Ascending aorta (tissue), 2 donors: ENCODE data around the gene ACOT9. TPM values are rescaled to one million over a fixed set of nuclear protein-coding genes. Genes with fewer than 3 reads are reported as not detected.
"Not testable (repeated sequence)": the region's sequence is repeated elsewhere in the genome, so short reads cannot be mapped to it uniquely, and the experiment has no call there.

ENCODE experiments used
- DNase-seq, 2 donors: peaks; one replicate each; pipeline ENCODE4 v3.0.0-alpha.2; 2019; ENCODE audit warnings: low spot score in 2 of 2
- H3K27ac ChIP-seq, 2 donors: fragments of 200-600 bp; sonication (generic); one replicate each; pipeline ENCODE4 v1.5.1; 2016 to 2017; ENCODE audit warnings: mild to moderate bottlenecking in 1 of 2
- H3K27me3 ChIP-seq: fragments of 200-600 bp; sonication (generic); one replicate; pipeline ENCODE4 v1.5.1; 2017
- H3K36me3 ChIP-seq, 2 donors: fragments of 200-600 bp; sonication (generic); one replicate each; pipeline ENCODE4 v1.5.1; 2016
- H3K4me1 ChIP-seq, 2 donors: fragments of 200-600 bp; sonication (generic); one replicate each; pipeline ENCODE4 v1.5.1; 2016 to 2017; ENCODE audit warnings: mild to moderate bottlenecking in 1 of 2
- H3K4me3 ChIP-seq, 2 donors: fragments of 200-600 bp; sonication (generic); one replicate each; pipeline ENCODE4 v1.5.1; 2016 to 2017; ENCODE audit warnings: mild to moderate bottlenecking in 1 of 2
- H3K9me3 ChIP-seq, 2 donors: fragments of 200-600 bp; sonication (generic); one replicate each; pipeline ENCODE4 v1.5.1; 2016
- intact Hi-C: fragments of 100-400 bp; cut with DNase I; formaldehyde crosslinking; loops from one replicate; pipeline ENCODE4 v1.15.1; 2023
- total RNA-seq: library from RNA; depleted of rRNA; stranded (reverse); fragments of >200 nt; gene quantifications from one replicate; pipeline ENCODE4 v1.1.0, GENCODE V29; 2016
- TF ChIP-seq, protein P1 (sequence below), 3 experiments: fragments of 200-600 bp in 2 of 3; fragments of 450-650 bp in 1 of 3; sonication (generic) in 2 of 3; IDR thresholded peaks; one replicate each; pipeline ENCODE4 v1.5.1; 2016 to 2019; ENCODE audit warnings: antibody characterized with exemption in 3 of 3, mild to moderate bottlenecking in 1 of 3, moderate library complexity in 1 of 3

ACOT9 gene
- total RNA-seq, 1 donor from 2014 or later = 6.6 TPM

- Histone ChIP-seq H3K4me1 (no peaks in the 10 kb centered on the region), H3K4me3 (no peak overlapping the region), H3K9me3 (no peaks in the 10 kb centered on the region), H3K27me3 (no peaks in the 10 kb centered on the region), H3K27ac (peak overlapping the region in 1 of 2 donors; percentile 35), H3K36me3 (no peaks in the 10 kb centered on the region)
- intact Hi-C loops = loop anchor here (5.0 kb wide), 2 partner anchors 76 to 356 kb away; partner anchors contain the start of gene ACOT9
- TF ChIP-seq, protein P1, sequence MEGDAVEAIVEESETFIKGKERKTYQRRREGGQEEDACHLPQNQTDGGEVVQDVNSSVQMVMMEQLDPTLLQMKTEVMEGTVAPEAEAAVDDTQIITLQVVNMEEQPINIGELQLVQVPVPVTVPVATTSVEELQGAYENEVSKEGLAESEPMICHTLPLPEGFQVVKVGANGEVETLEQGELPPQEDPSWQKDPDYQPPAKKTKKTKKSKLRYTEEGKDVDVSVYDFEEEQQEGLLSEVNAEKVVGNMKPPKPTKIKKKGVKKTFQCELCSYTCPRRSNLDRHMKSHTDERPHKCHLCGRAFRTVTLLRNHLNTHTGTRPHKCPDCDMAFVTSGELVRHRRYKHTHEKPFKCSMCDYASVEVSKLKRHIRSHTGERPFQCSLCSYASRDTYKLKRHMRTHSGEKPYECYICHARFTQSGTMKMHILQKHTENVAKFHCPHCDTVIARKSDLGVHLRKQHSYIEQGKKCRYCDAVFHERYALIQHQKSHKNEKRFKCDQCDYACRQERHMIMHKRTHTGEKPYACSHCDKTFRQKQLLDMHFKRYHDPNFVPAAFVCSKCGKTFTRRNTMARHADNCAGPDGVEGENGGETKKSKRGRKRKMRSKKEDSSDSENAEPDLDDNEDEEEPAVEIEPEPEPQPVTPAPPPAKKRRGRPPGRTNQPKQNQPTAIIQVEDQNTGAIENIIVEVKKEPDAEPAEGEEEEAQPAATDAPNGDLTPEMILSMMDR (IDR thresholded peaks at IDR 0.05) = no peak
- no peak for DNase-seq
These were observed 76.8 kb downstream of the ACOT9 start for GRCh38 chrX:23666282-23666681.

DNA sequence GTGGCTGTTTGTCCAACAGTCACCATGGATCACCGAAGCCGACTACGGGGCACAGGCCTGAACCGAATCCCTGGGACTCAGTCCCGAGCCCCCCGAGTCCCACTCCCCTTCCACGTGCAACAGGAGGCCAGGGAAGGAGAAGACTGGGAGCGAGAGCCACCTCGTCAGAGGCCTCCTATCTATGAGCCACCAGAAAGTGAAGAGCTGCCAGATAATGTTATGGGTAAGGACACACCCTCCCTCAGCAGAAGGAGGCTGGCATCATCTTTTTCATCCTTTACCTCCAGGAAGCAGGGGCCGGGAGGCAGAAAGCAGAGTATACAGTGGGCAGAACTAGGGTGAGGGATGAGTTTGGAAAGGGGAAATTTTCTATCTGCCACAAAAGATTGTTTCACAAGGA, 78.6 kb downstream of the ACOT9 start:
- Histone ChIP-seq H3K36me3 (no peaks in the 10 kb centered on the region), H3K27ac (no peak overlapping the region), H3K9me3 (no peaks in the 10 kb centered on the region), H3K4me1 (no peaks in the 10 kb centered on the region), H3K4me3 (no peak overlapping the region), H3K27me3 (no peaks in the 10 kb centered on the region)
- intact Hi-C loops = no loop called here
- TF ChIP-seq, protein P1 (IDR thresholded peaks at IDR 0.05) = no peak
- DNase-seq = no peak

DNA sequence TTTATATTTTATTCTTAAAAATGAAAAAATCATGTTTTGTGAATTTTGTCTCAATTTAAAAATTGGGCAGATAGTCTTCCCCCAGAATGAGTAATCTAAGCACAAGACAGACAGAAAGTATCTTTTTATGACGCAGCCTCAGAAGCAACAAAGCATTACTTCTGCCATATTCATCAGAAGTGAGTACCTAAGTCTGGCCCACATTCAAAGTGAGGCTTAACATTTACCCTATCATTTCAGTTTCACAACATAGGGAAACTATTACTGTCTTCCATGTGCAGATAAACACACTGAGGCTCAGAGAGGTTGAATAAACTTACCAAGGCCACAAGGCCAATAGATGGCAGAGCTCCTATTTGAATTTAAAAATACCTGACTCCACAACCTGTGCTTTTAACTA, 80.2 kb downstream of the ACOT9 start:
- Histone ChIP-seq H3K4me1 (no peaks in the 10 kb centered on the region), H3K27ac (no peak overlapping the region), H3K36me3 (no peaks in the 10 kb centered on the region), H3K4me3 (no peak overlapping the region), H3K9me3 (no peaks in the 10 kb centered on the region), H3K27me3 (no peaks in the 10 kb centered on the region)
- no peak for DNase-seq
- intact Hi-C loops = no loop called here
- TF ChIP-seq, protein P1 (IDR thresholded peaks at IDR 0.05) = no peak

GRCh38 chrX:23662187-23662586, 80.9 kb downstream of the ACOT9 start:
- Histone ChIP-seq H3K9me3 (no peaks in the 10 kb centered on the region), H3K4me1 (no peaks in the 10 kb centered on the region), H3K36me3 (no peaks in the 10 kb centered on the region), H3K27me3 (no peaks in the 10 kb centered on the region), H3K27ac (no peak overlapping the region), H3K4me3 (no peak overlapping the region)
- no peak for DNase-seq
- TF ChIP-seq, protein P1 (IDR thresholded peaks at IDR 0.05) = no peak
- intact Hi-C loops = no loop called here

GRCh38 chrX:23661671-23662070, 81.4 kb downstream of the ACOT9 start:
- no peaks in the 10 kb centered on the region for H3K4me1 ChIP-seq
- DNase-seq = no peak
- H3K27me3 ChIP-seq = no peaks in the 10 kb centered on the region
- H3K27ac ChIP-seq = no peak overlapping the region
- no peaks in the 10 kb centered on the region for H3K36me3 ChIP-seq
- no peak overlapping the region for H3K4me3 ChIP-seq
- TF ChIP-seq, protein P1 (IDR thresholded peaks at IDR 0.05) = no peak
- H3K9me3 ChIP-seq = no peaks in the 10 kb centered on the region
- intact Hi-C loops = no loop called here

GRCh38 chrX:23660766-23661132, 82.3 kb downstream of the ACOT9 start:
- TF ChIP-seq, protein P1 (IDR thresholded peaks at IDR 0.05) = no peak
- intact Hi-C loops = no loop called here
- H3K4me3 ChIP-seq = no peak overlapping the region
- H3K9me3 ChIP-seq = no peaks in the 10 kb centered on the region
- DNase-seq = no peak
- H3K4me1 ChIP-seq = no peaks in the 10 kb centered on the region
- no peaks in the 10 kb centered on the region for H3K27me3 ChIP-seq
- no peak overlapping the region for H3K27ac ChIP-seq
- H3K36me3 ChIP-seq = no peaks in the 10 kb centered on the region

DNA sequence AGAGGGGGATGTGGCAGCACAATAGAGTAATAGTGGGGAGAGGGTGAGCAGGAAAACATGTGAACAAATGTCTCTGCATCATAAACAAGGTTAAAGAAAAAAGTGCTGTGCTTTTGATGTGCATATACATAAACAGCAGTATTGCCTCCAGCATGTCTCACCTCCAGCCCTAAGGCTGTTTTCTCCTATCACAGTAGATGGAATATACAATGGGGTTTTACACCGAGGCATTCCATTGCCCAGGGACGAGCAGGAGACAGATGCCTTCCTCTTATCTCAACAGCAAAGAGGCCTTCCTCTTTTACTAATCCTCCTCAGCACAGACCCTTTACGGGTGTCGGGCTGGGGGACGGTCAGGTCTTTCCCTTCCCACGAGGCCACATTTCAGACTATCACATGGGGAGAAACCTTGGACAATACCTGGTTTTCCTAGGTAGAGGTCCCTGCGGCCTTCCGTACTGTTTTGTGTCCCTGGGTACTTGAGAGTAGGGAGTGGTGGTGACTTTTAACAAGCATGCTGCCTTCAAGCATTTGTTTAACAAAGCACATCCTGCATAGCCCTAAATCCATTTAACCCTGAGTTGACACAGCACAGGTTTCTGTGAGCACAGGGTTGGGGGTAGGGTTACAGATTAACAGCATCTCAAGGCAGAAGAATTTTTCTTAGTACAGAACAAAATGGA, 82.9 kb downstream of the ACOT9 start:
- H3K4me3 ChIP-seq, H3K9me3 ChIP-seq, H3K36me3 ChIP-seq, DNase-seq, H3K27me3 ChIP-seq, H3K27ac ChIP-seq, H3K4me1 ChIP-seq, intact Hi-C loops: not testable (repeated sequence)
